Endothelial cell of umbilical vein (primary cell): ENCODE measurements around the gene LSM2. TPM values are rescaled to one million over a fixed set of nuclear protein-coding genes. Genes with fewer than 3 reads are reported as not detected.

Experiments
- BruUV-seq: library from RNA; stranded (reverse); fragments of 400-500 nt; replicated peaks from 2 replicates; lab custom pipeline; 2021; lab: Mats Ljungman, UMichigan
- CTCF ChIA-PET: fragments of 300-600, 350-600 bp; sonication (Branson Sonifier 250); formaldehyde crosslinking; loops from one replicate; lab custom pipeline; 2021; ENCODE audit warnings: antibody characterized with exemption, inconsistent platforms; lab: Charles Lee
- POLR2A ChIA-PET: fragments of 300-600, 350-600 bp; sonication (Branson Sonifier 250); formaldehyde crosslinking; loops from one replicate; lab custom pipeline; 2021; ENCODE audit warnings: antibody characterized with exemption, inconsistent platforms; lab: Charles Lee
- DNase-seq: peaks from one replicate; pipeline ENCODE4 v3.0.0-alpha.2; 2011; ENCODE audit warnings: low read depth, low spot score
- FAIRE-seq: peaks from 2 replicates; lab custom pipeline; 2011; peaks lifted over from hg19 to GRCh38; lab: Jason Lieb, UNC
- H2AFZ ChIP-seq: 2 replicates; pipeline ENCODE4 v1.6.0; 2012; ENCODE audit warnings: low read depth, low read length, control low read depth, inconsistent platforms
- H3K27ac ChIP-seq: 2 replicates; pipeline ENCODE4 v1.5.1; 2011; ENCODE audit warnings: low read depth, mild to moderate bottlenecking, control low read depth, low read length, moderate library complexity; ENCODE audit not compliant: insufficient read depth
- H3K27me3 ChIP-seq, 2 experiments: 2 replicates each; pipeline versions ENCODE4 v1.6.0 to v1.6.1; 2011; ENCODE audit warnings: low read length in 2 of 2, mixed read lengths in 1 of 2; ENCODE audit not compliant: control insufficient read depth in 2 of 2, insufficient read depth in 2 of 2
- H3K36me3 ChIP-seq, 2 experiments: 2 replicates in 1 of 2; 3 replicates in 1 of 2; pipeline ENCODE4 v1.5.1; 2011; ENCODE audit warnings: low read length in 2 of 2, mild to moderate bottlenecking in 1 of 2, moderate library complexity in 1 of 2; ENCODE audit not compliant: control insufficient read depth in 2 of 2, insufficient read depth in 2 of 2; ENCODE audit errors: extremely low read depth in 1 of 2
- H3K4me1 ChIP-seq: 3 replicates; pipeline ENCODE4 v1.5.1; 2011; ENCODE audit warnings: mild to moderate bottlenecking, low read length; ENCODE audit not compliant: control insufficient read depth, insufficient read depth; ENCODE audit errors: extremely low read depth
- H3K4me2 ChIP-seq: 2 replicates; pipeline ENCODE4 v1.6.1; 2011; ENCODE audit warnings: low read length, control low read depth, mixed read lengths; ENCODE audit not compliant: insufficient read depth
- H3K4me3 ChIP-seq, 3 experiments: fragments of 200-600 bp in 1 of 3; sonication (generic), shearing (Covaris generic) in 1 of 3; replicated peaks in 1 of 3; 2 replicates each; pipeline ENCODE4 v1.5.1; 2011 to 2016; ENCODE audit warnings: control low read depth in 3 of 3, low read length in 3 of 3, mild to moderate bottlenecking in 2 of 3, inconsistent platforms in 1 of 3, low read depth in 1 of 3, moderate library complexity in 1 of 3; ENCODE audit not compliant: insufficient read depth in 1 of 3
- H3K79me2 ChIP-seq: 2 replicates; pipeline ENCODE4 v1.6.0; 2012; ENCODE audit warnings: low read length, inconsistent platforms; ENCODE audit not compliant: control insufficient read depth, insufficient read depth
- H3K9ac ChIP-seq: replicated peaks from 2 replicates; pipeline ENCODE3; 2011; ENCODE audit warnings: low read length, control low read depth; ENCODE audit not compliant: insufficient read depth; ENCODE audit errors: extremely low read depth
- H3K9me1 ChIP-seq: replicated peaks from 3 replicates; pipeline ENCODE4 v1.6.0; 2011; ENCODE audit warnings: mild to moderate bottlenecking, low read length; ENCODE audit not compliant: control insufficient read depth, insufficient read depth; ENCODE audit errors: extremely low read depth
- H3K9me3 ChIP-seq: replicated peaks from 2 replicates; pipeline ENCODE4 v1.5.1; 2012; ENCODE audit warnings: low read length, inconsistent platforms; ENCODE audit not compliant: control insufficient read depth, insufficient read depth
- H4K20me1 ChIP-seq: replicated peaks from 2 replicates; pipeline ENCODE3; 2011; ENCODE audit warnings: mild to moderate bottlenecking, low read length; ENCODE audit not compliant: control insufficient read depth, insufficient read depth; ENCODE audit errors: extremely low read depth
- CTCF ChIP-seq, 2 donors: IDR thresholded peaks; 1 replicate in 1 of 2; 2 replicates in 1 of 2; pipeline ENCODE4 v1.5.1; 2011; ENCODE audit warnings: low read length in 2 of 2, mild to moderate bottlenecking in 2 of 2, moderate library complexity in 2 of 2, control low read depth in 1 of 2, inconsistent platforms in 1 of 2, low read depth in 1 of 2; ENCODE audit not compliant: insufficient read depth in 1 of 2; ENCODE audit errors: extremely low read depth in 1 of 2
- EZH2 ChIP-seq: IDR thresholded peaks from 2 replicates; pipeline ENCODE4 v1.6.1; 2012; ENCODE audit warnings: borderline replicate concordance, low read depth, mild to moderate bottlenecking, moderate library complexity, low read length, inconsistent platforms; ENCODE audit not compliant: severe bottlenecking
- FOS ChIP-seq: IDR thresholded peaks from 2 replicates; pipeline ENCODE4 v1.6.1; 2011; ENCODE audit warnings: mild to moderate bottlenecking, low read length, moderate library complexity, borderline replicate concordance; ENCODE audit not compliant: insufficient read depth
- GATA2 ChIP-seq: IDR thresholded peaks from 2 replicates; pipeline ENCODE4 v1.7.0; 2011; ENCODE audit warnings: low read depth, mild to moderate bottlenecking, moderate library complexity, mixed read lengths, low read length; ENCODE audit not compliant: insufficient read length, insufficient read depth
- JUN ChIP-seq: IDR thresholded peaks from 2 replicates; pipeline ENCODE4 v1.6.1; 2011; ENCODE audit warnings: borderline replicate concordance, low read depth; ENCODE audit not compliant: insufficient read length, insufficient read depth
- MAX ChIP-seq: IDR thresholded peaks from 2 replicates; pipeline ENCODE4 v1.6.1; 2011; ENCODE audit not compliant: insufficient read depth, insufficient read length
- MYC ChIP-seq: IDR thresholded peaks from one replicate; pipeline ENCODE4 v1.6.1; 2011; ENCODE audit warnings: mild to moderate bottlenecking, low read depth, low read length
- POLR2A ChIP-seq: IDR thresholded peaks from 2 replicates; pipeline ENCODE4 v1.6.1; 2012; ENCODE audit warnings: low read depth, mild to moderate bottlenecking, control low read depth, low read length
- POLR2AphosphoS5 ChIP-seq: IDR thresholded peaks from 2 replicates; pipeline ENCODE4 v1.6.1; 2012; ENCODE audit warnings: low read depth, mild to moderate bottlenecking, control low read depth, low read length, moderate library complexity; ENCODE audit not compliant: insufficient read depth
- dilution Hi-C: fragments of 300-500 bp; cut with MboI; formaldehyde crosslinking; loops from one replicate; pipeline ENCODE4 v1.15.0; 2019; ENCODE audit warnings: low sequenced_read_pairs; ENCODE audit not compliant: extremely low pct_ligation_motif_present
- intact Hi-C: fragments of 100-400 bp; cut with micrococcal nuclease; formaldehyde crosslinking; loops from one replicate; pipeline ENCODE4 v1.10.0; 2022
- polyA plus RNA-seq, 4 experiments: library from polyadenylated mRNA; depleted of rRNA in 3 of 4; stranded (reverse) in 3 of 4; unstranded in 1 of 4; fragments of >200 nt; gene quantifications; 2 replicates each; pipeline versions ENCODE4 v1.2.1 to v1.2.3, GENCODE V29; 2011 to 2012; ENCODE audit warnings: missing spikeins in 1 of 4
- total RNA-seq: library from RNA; stranded (reverse); gene quantifications from 2 replicates; pipeline ENCODE4 v1.2.3, GENCODE V29; 2021

Gene LSM2
- total and polyA plus RNA-seq, 2 donors (not counting 3 experiments of a cell fraction or from before 2014, with no cell fraction given) = 78.1 to 86.0 TPM

GRCh38 chr6:31794866-31795615 lies 11.7 kb downstream of the LSM2 start:
- DNase-seq (peak; percentile 63), FAIRE-seq (no peak)
- dilution Hi-C loops = no loop called here
- peaks cover 15% of the 10 kb centered on the region for H3K4me1 ChIP-seq
- H3K27me3 ChIP-seq = no peaks in the 10 kb centered on the region
- intact Hi-C loops = loop anchor here (1.0 to 2.0 kb wide), 5 partner anchors 20 to 92 kb away; partner anchors contain the start of genes ABHD16A, HSPA1A, HSPA1B and HSPA1L
- BruUV-seq = TSS peak; percentile 74
- no peaks in the 10 kb centered on the region for H4K20me1 ChIP-seq
- H3K36me3 ChIP-seq = peaks cover 0 to 5% of the 10 kb centered on the region in 2 experiments
- ChIA-PET POLR2A (interaction anchor here (0.7 to 1.1 kb wide), 3 partner anchors 12 to 32 kb away, joined by 7 to 13 read pairs (median 11); partner anchors contain the start of genes HSPA1B and LSM2), CTCF (interaction anchor here (0.6 to 3.0 kb wide), 13 partner anchors 12 to 135 kb away, joined by 3 to 28 read pairs (median 5); partner anchors contain the start of genes C6orf47, HSPA1A, HSPA1B and HSPA1L)
- H3K9me1 ChIP-seq = no peaks in the 10 kb centered on the region
- peak overlapping the region; percentile 95 for H3K9ac ChIP-seq
- peak overlapping the region; percentile 50 for H2AFZ ChIP-seq
- peak overlapping the region; percentile 89 for H3K27ac ChIP-seq
- TF ChIP-seq MYC (no peak), POLR2A (peak; percentile 50)
- peak overlapping the region; percentile 82 for H3K4me2 ChIP-seq
- peaks cover 18% of the 10 kb centered on the region for H3K79me2 ChIP-seq
- no peaks in the 10 kb centered on the region for H3K9me3 ChIP-seq
- peak overlapping the region; percentile 49 to 71 (median 67) for H3K4me3 ChIP-seq

GRCh38 chr6:31794294-31794865 lies 12.4 kb downstream of the LSM2 start:
- Histone ChIP-seq H3K36me3 (peaks cover 0 to 5% of the 10 kb centered on the region in 2 experiments), H3K79me2 (peaks cover 20% of the 10 kb centered on the region), H4K20me1 (no peaks in the 10 kb centered on the region), H3K9me3 (no peaks in the 10 kb centered on the region), H3K9ac (peak overlapping the region; percentile 95), H3K4me1 (peaks cover 15% of the 10 kb centered on the region), H3K27ac (peak overlapping the region; percentile 89), H3K4me2 (peak overlapping the region; percentile 82), H3K27me3 (no peaks in the 10 kb centered on the region), H3K4me3 (peak overlapping the region; percentile 49 to 71 (median 67)), H3K9me1 (no peaks in the 10 kb centered on the region), H2AFZ (no peak overlapping the region)
- intact Hi-C loops (loop anchor here (2.0 kb wide), 3 partner anchors 20 to 56 kb away; partner anchors contain the start of genes HSPA1A and HSPA1L), dilution Hi-C loops (no loop called here)
- no TSS peak for BruUV-seq
- TF ChIP-seq FOS = no peak
- TF ChIP-seq MAX = no peak
- no peak for TF ChIP-seq EZH2
- TF ChIP-seq JUN = no peak
- TF ChIP-seq POLR2A = no peak
- no peak for TF ChIP-seq POLR2AphosphoS5
- no peak for TF ChIP-seq MYC
- no peak for TF ChIP-seq GATA2
- no peak for TF ChIP-seq CTCF (IDR thresholded peaks at IDR 0.05; ENCODE audit: extremely low read depth in 1 of 2, insufficient read depth in 1 of 2, low read depth in 1 of 2, low read length in 2 of 2)
- DNase-seq (peak; percentile 35), FAIRE-seq (peak; percentile 75)
- CTCF ChIA-PET = interaction anchor here (0.6 to 3.0 kb wide), 5 partner anchors 12 to 36 kb away, joined by 3 to 28 read pairs (median 10); partner anchors contain the start of genes HSPA1B and LSM2
- POLR2A ChIA-PET = interaction anchor here (0.7 kb wide), 1 partner anchor 33 kb away, joined by 7 read pairs; the partner anchor contains the start of gene HSPA1B
